Measurements from ENCODE around the gene C2CD4D. TPM values are rescaled to one million over a fixed set of nuclear protein-coding genes. Genes with fewer than 3 reads are reported as not detected.
A peak's percentile ranks its signal among the peaks of the same experiment; 100 is the strongest.
"Not testable (repeated sequence)": the region's sequence is repeated elsewhere in the genome, so short reads cannot be mapped to it uniquely, and the experiment has no call there.

The C2CD4D gene
- total RNA-seq, 1 experiment from 2014 or later = 0.58 TPM

GRCh38 chr1:151882466-151882865 is 42.8 kb upstream of the C2CD4D start:
- no peak for TF ChIP-seq CTCF (conservative IDR thresholded peaks at IDR 0.05; ENCODE audit: low read depth, low read length)
- TF ChIP-seq EZH2phosphoT487 (IDR thresholded peaks at IDR 0.05; ENCODE audit: borderline replicate concordance, low read length) = no peak
- TF ChIP-seq EZH2 (IDR thresholded peaks at IDR 0.05; ENCODE audit: low read length, unreplicated experiment) = no peak
- no peaks in the 10 kb centered on the region for H3K9me3 ChIP-seq (ENCODE audit: low read length)
- ATAC-seq = no peak
- peaks cover 18% of the 10 kb centered on the region for H3K4me1 ChIP-seq (ENCODE audit: insufficient read depth, low read length)
- BruUV-seq (replicated peaks) = no TSS peak
- H3K27me3 ChIP-seq (ENCODE audit: low read length) = no peaks in the 10 kb centered on the region
- H3K4me3 ChIP-seq (ENCODE audit: low read length) = no peak overlapping the region
- no peak for DNase-seq
- peaks cover 1% of the 10 kb centered on the region for H3F3A ChIP-seq (ENCODE audit: low read length, unreplicated experiment)
- H3K79me2 ChIP-seq (ENCODE audit: low read length) = no peaks in the 10 kb centered on the region
- no peaks in the 10 kb centered on the region for H3K9me2 ChIP-seq (replicated peaks; ENCODE audit: low read length)
- no peak overlapping the region for H3K9ac ChIP-seq (ENCODE audit: low read length)
- H4K20me1 ChIP-seq (ENCODE audit: low read length) = no peaks in the 10 kb centered on the region
- H3K4me2 ChIP-seq (ENCODE audit: low read length) = no peak overlapping the region
- H2AFZ ChIP-seq (ENCODE audit: low read length) = no peak overlapping the region
- H3K36me3 ChIP-seq (ENCODE audit: low read depth, low read length) = no peaks in the 10 kb centered on the region
- CTCF ChIA-PET = interaction anchor here (0.6 to 1.4 kb wide), 2 partner anchors 119 to 1630 kb away, joined by 5 read pairs; partner anchors contain the start of gene MRPL9
- POLR2A ChIA-PET (ENCODE audit: unreplicated experiment) = interaction anchor here (0.6 kb wide), 1 partner anchor 13 kb away, joined by 3 read pairs; no protein-coding TSS in a partner anchor
- intact Hi-C loops (cut with micrococcal nuclease) = no loop called here
- no peak overlapping the region for H3K27ac ChIP-seq (ENCODE audit: low read length)

GRCh38 chr1:151881479-151881878 is 41.9 kb upstream of the C2CD4D start:
- Histone ChIP-seq H3K4me1 (ENCODE audit: insufficient read depth, low read length) (peaks cover 12% of the 10 kb centered on the region), H3K9ac (ENCODE audit: low read length) (no peak overlapping the region), H3K4me2 (ENCODE audit: low read length) (no peak overlapping the region), H2AFZ (ENCODE audit: low read length) (no peak overlapping the region), H4K20me1 (ENCODE audit: low read length) (no peaks in the 10 kb centered on the region), H3K79me2 (ENCODE audit: low read length) (no peaks in the 10 kb centered on the region), H3K4me3 (ENCODE audit: low read length) (no peak overlapping the region), H3K27ac (ENCODE audit: low read length) (no peak overlapping the region), H3F3A (ENCODE audit: low read length, unreplicated experiment) (no peaks in the 10 kb centered on the region), H3K9me3 (ENCODE audit: low read length) (no peaks in the 10 kb centered on the region), H3K9me2 (replicated peaks; ENCODE audit: low read length) (no peaks in the 10 kb centered on the region), H3K36me3 (ENCODE audit: low read depth, low read length) (no peaks in the 10 kb centered on the region), H3K27me3 (ENCODE audit: low read length) (no peaks in the 10 kb centered on the region)
- POLR2A ChIA-PET (ENCODE audit: unreplicated experiment) = interaction anchor here (0.6 to 0.7 kb wide), 2 partner anchors 11 to 40 kb away, joined by 3 to 4 read pairs; no protein-coding TSS in a partner anchor
- CTCF ChIA-PET = interaction anchor here (0.7 to 1.6 kb wide), 4 partner anchors 35 to 201 kb away, joined by 4 to 12 read pairs (median 6); partner anchors contain the start of gene MRPL9
- ATAC-seq = 0 out of 2 replicates have a peak, but pooled peaks have one; percentile 43
- intact Hi-C loops (cut with micrococcal nuclease) = loop anchor here (1.0 kb wide), 1 partner anchor 45 kb away; no protein-coding TSS in a partner anchor
- TF ChIP-seq EZH2 (IDR thresholded peaks at IDR 0.05; ENCODE audit: low read length, unreplicated experiment) (no peak), CTCF (conservative IDR thresholded peaks at IDR 0.05; ENCODE audit: low read depth, low read length) (peak; percentile 48; the same call in 1 of the 2 replicates), EZH2phosphoT487 (IDR thresholded peaks at IDR 0.05; ENCODE audit: borderline replicate concordance, low read length) (no peak)
- BruUV-seq (replicated peaks) = no TSS peak
- peak; percentile 23 for DNase-seq

- H3K4me1 ChIP-seq (ENCODE audit: insufficient read depth, low read length) = no peaks in the 10 kb centered on the region
- H3K27ac ChIP-seq (ENCODE audit: low read length) = no peak overlapping the region
- H2AFZ ChIP-seq (ENCODE audit: low read length) = no peak overlapping the region
- no peak for TF ChIP-seq CTCF (conservative IDR thresholded peaks at IDR 0.05; ENCODE audit: low read depth, low read length)
- TF ChIP-seq EZH2 (IDR thresholded peaks at IDR 0.05; ENCODE audit: low read length, unreplicated experiment) = no peak
- TF ChIP-seq EZH2phosphoT487 (IDR thresholded peaks at IDR 0.05; ENCODE audit: borderline replicate concordance, low read length) = no peak
- no peak overlapping the region for H3K4me2 ChIP-seq (ENCODE audit: low read length)
- H3K9me3 ChIP-seq (ENCODE audit: low read length) = no peaks in the 10 kb centered on the region
- H3K4me3 ChIP-seq (ENCODE audit: low read length) = no peak overlapping the region
- H3K27me3 ChIP-seq (ENCODE audit: low read length) = no peaks in the 10 kb centered on the region
- no peaks in the 10 kb centered on the region for H4K20me1 ChIP-seq (ENCODE audit: low read length)
- ATAC-seq (no peak), DNase-seq (no peak)
- H3K36me3 ChIP-seq (ENCODE audit: low read depth, low read length) = peaks cover 2% of the 10 kb centered on the region; the same call in 1 of the 2 replicates
- intact Hi-C loops (cut with micrococcal nuclease) = no loop called here
- no peaks in the 10 kb centered on the region for H3F3A ChIP-seq (ENCODE audit: low read length, unreplicated experiment)
- H3K9me2 ChIP-seq (replicated peaks; ENCODE audit: low read length) = no peaks in the 10 kb centered on the region
- POLR2A ChIA-PET (ENCODE audit: unreplicated experiment) = no interaction called here
- no peak overlapping the region for H3K9ac ChIP-seq (ENCODE audit: low read length)
- CTCF ChIA-PET = no interaction called here
- H3K79me2 ChIP-seq (ENCODE audit: low read length) = no peaks in the 10 kb centered on the region
- BruUV-seq (replicated peaks) = no TSS peak
Observed at GRCh38 chr1:151875419-151876097, 35.9 kb upstream of the C2CD4D start.

GRCh38 chr1:151872776-151873175 is 33.2 kb upstream of the C2CD4D start:
- H3K27me3 ChIP-seq (ENCODE audit: low read length); H3F3A ChIP-seq (ENCODE audit: low read length, unreplicated experiment); CTCF ChIA-PET; H4K20me1 ChIP-seq (ENCODE audit: low read length); POLR2A ChIA-PET (ENCODE audit: unreplicated experiment); intact Hi-C loops (cut with micrococcal nuclease); H3K9me3 ChIP-seq (ENCODE audit: low read length); DNase-seq; H3K4me3 ChIP-seq (ENCODE audit: low read length); H3K4me1 ChIP-seq (ENCODE audit: insufficient read depth, low read length); H3K27ac ChIP-seq (ENCODE audit: low read length); H3K4me2 ChIP-seq (ENCODE audit: low read length); BruUV-seq (replicated peaks); H3K9ac ChIP-seq (ENCODE audit: low read length); ATAC-seq; H3K36me3 ChIP-seq (ENCODE audit: low read depth, low read length); H3K9me2 ChIP-seq (replicated peaks; ENCODE audit: low read length); H2AFZ ChIP-seq (ENCODE audit: low read length); H3K79me2 ChIP-seq (ENCODE audit: low read length): not testable (repeated sequence)
